HepG2 (cell line): ENCODE measurements around the gene MNAT1. TPM values are rescaled to one million over a fixed set of nuclear protein-coding genes. Genes with fewer than 3 reads are reported as not detected.

Source experiments
- ATAC-seq: fragments of 200-7000 bp; cut with Tn5 transposase; 3 replicates; pipeline ENCODE4 v1.9.1; 2020; ENCODE audit warnings: mild to moderate bottlenecking, moderate library complexity
- BruUV-seq: library from RNA; stranded (reverse); fragments of 400-500 nt; replicated peaks from 2 replicates; lab custom pipeline; 2021; lab: Mats Ljungman, UMichigan
- CTCF ChIA-PET: fragments of 300-600 bp; formaldehyde crosslinking; extraction: SDS; loops from one replicate; lab custom pipeline; 2021; ENCODE audit warnings: low total read pairs, inconsistent platforms, low intra/inter-chr PET ratio; lab: Yijun Ruan, JAX
- POLR2A ChIA-PET: fragments of 350-600 bp; sonication (Branson Sonifier 250); formaldehyde crosslinking; loops from one replicate; lab custom pipeline; 2020; ENCODE audit warnings: antibody characterized with exemption, inconsistent platforms; lab: Yijun Ruan, JAX
- DNase-seq: peaks from one replicate; pipeline ENCODE4 v3.0.0-alpha.2; 2015; ENCODE audit warnings: low spot score
- FAIRE-seq: peaks from 3 replicates; lab custom pipeline; 2011; peaks lifted over from hg19 to GRCh38; lab: Jason Lieb, UNC
- H2AFZ ChIP-seq: one replicate; pipeline ENCODE4 v1.6.1; 2011; ENCODE audit warnings: low read length, inconsistent platforms
- H3K27ac ChIP-seq: fragments of 300-600 bp; 3 replicates; pipeline ENCODE4 v1.8.0; 2011; ENCODE audit warnings: mixed run types, mild to moderate bottlenecking, mixed read lengths, low read length, inconsistent platforms; ENCODE audit not compliant: insufficient read depth; ENCODE audit errors: extremely low read length
- H3K27me3 ChIP-seq, 2 experiments: fragments of 200-600 bp in 1 of 2; 2 replicates in 1 of 2; 3 replicates in 1 of 2; pipeline versions ENCODE4 v1.6.0 to v1.8.0; 2011; ENCODE audit warnings: low read length in 2 of 2, mild to moderate bottlenecking in 2 of 2, moderate library complexity in 2 of 2, inconsistent platforms in 1 of 2; ENCODE audit not compliant: insufficient read depth in 2 of 2, control insufficient read depth in 1 of 2
- H3K36me3 ChIP-seq, 2 experiments: fragments of 200-600 bp in 1 of 2; replicated peaks in 1 of 2; 2 replicates in 1 of 2; 3 replicates in 1 of 2; pipeline versions ENCODE4 v1.5.1 to v1.8.0; 2011; ENCODE audit warnings: low read length in 2 of 2, inconsistent platforms in 1 of 2; ENCODE audit not compliant: insufficient read depth in 2 of 2, control insufficient read depth in 1 of 2
- H3K4me1 ChIP-seq: 2 replicates; pipeline ENCODE4 v1.5.1; 2012; ENCODE audit warnings: low read length, inconsistent platforms; ENCODE audit not compliant: insufficient read depth
- H3K4me2 ChIP-seq: 2 replicates; pipeline ENCODE4 v1.6.0; 2011; ENCODE audit warnings: low read depth, low read length, inconsistent platforms
- H3K4me3 ChIP-seq, 3 experiments: fragments of 200-600 bp in 1 of 3; sonication (generic), shearing (Covaris generic) in 1 of 3; replicated peaks in 1 of 3; 2 replicates each; pipeline ENCODE4 v1.5.1; 2011 to 2016; ENCODE audit warnings: low read length in 3 of 3, inconsistent platforms in 2 of 3, low read depth in 2 of 3, mild to moderate bottlenecking in 2 of 3, control low read depth in 1 of 3, mixed read lengths in 1 of 3; ENCODE audit not compliant: insufficient read depth in 1 of 3
- H3K79me2 ChIP-seq: one replicate; pipeline ENCODE4 v1.6.1; 2011; ENCODE audit warnings: low read length, inconsistent platforms; ENCODE audit not compliant: insufficient read depth
- H3K9ac ChIP-seq: 2 replicates; pipeline ENCODE4 v1.6.0; 2011; ENCODE audit warnings: mild to moderate bottlenecking, low read depth, low read length, inconsistent platforms; ENCODE audit not compliant: insufficient read depth
- H3K9me3 ChIP-seq: 2 replicates; pipeline ENCODE4 v1.5.1; 2012; ENCODE audit warnings: mild to moderate bottlenecking, low read length
- H4K20me1 ChIP-seq: 2 replicates; pipeline ENCODE4 v1.6.0; 2011; ENCODE audit warnings: inconsistent platforms, mild to moderate bottlenecking, low read length, moderate library complexity; ENCODE audit not compliant: insufficient read depth
- AKAP8 ChIP-seq: sonication (generic); formaldehyde crosslinking; IDR thresholded peaks from 2 replicates; pipeline ENCODE4 v1.5.1; 2020; ENCODE audit warnings: mild to moderate bottlenecking, missing genetic modification reagents
- GTF3A ChIP-seq: sonication (generic); formaldehyde crosslinking; conservative IDR thresholded peaks from 2 replicates; pipeline ENCODE4 v1.4.0; 2020; ENCODE audit warnings: mild to moderate bottlenecking, missing genetic modification reagents
- ISL2 ChIP-seq: sonication (generic); formaldehyde crosslinking; IDR thresholded peaks from 2 replicates; pipeline ENCODE4 v1.5.0; 2020; ENCODE audit warnings: missing genetic modification reagents
- NR2F6 ChIP-seq, 2 experiments: IDR thresholded peaks; 2 replicates each; pipeline ENCODE4 v1.6.1; 2016; ENCODE audit warnings: antibody characterized with exemption in 1 of 2, mild to moderate bottlenecking in 1 of 2
- RBAK ChIP-seq: sonication (generic); formaldehyde crosslinking; IDR thresholded peaks from 2 replicates; pipeline ENCODE4 v1.5.1; 2020; ENCODE audit warnings: mild to moderate bottlenecking, missing genetic modification reagents
- SP4 ChIP-seq: sonication (generic); formaldehyde crosslinking; IDR thresholded peaks from 2 replicates; pipeline ENCODE4 v1.8.1; 2023; ENCODE audit warnings: mild to moderate bottlenecking, missing genetic modification reagents
- ZNF7 ChIP-seq: IDR thresholded peaks from 2 replicates; pipeline ENCODE4 v1.6.1; 2016; ENCODE audit warnings: missing biosample characterization, missing genetic modification reagents
- ZNF768 ChIP-seq: sonication (generic); formaldehyde crosslinking; IDR thresholded peaks from 2 replicates; pipeline ENCODE4 v1.4.0; 2020; ENCODE audit warnings: missing genetic modification reagents
- ZNF788 ChIP-seq: sonication (generic); formaldehyde crosslinking; IDR thresholded peaks from 2 replicates; pipeline ENCODE4 v1.5.0; 2020; ENCODE audit warnings: mild to moderate bottlenecking, missing genetic modification reagents, borderline replicate concordance
- ZNF800 ChIP-seq: sonication (generic); formaldehyde crosslinking; IDR thresholded peaks from 2 replicates; pipeline ENCODE4 v1.4.0; 2020; ENCODE audit warnings: missing genetic modification reagents
- ZSCAN12 ChIP-seq: sonication (generic); formaldehyde crosslinking; IDR thresholded peaks from 2 replicates; pipeline ENCODE4 v1.9.0; 2021; ENCODE audit warnings: mild to moderate bottlenecking, missing genetic modification reagents
- WGBS: methylation state at CpG from one replicate; pipeline ENCODE4 v1.1.6; 2017; ENCODE audit warnings: low lambda C conversion rate; 5-methylcytosine and 5-hydroxymethylcytosine counted together
- in situ Hi-C: cut with HindIII; loops from 2 replicates; pipeline ENCODE4 v1.10.0; 2017; ENCODE audit warnings: low pct_unique_long_range_greater_than_20kb; ENCODE audit not compliant: extremely low pct_ligation_motif_present
- intact Hi-C: fragments of 100-400 bp; cut with micrococcal nuclease; formaldehyde crosslinking; loops from one replicate; pipeline ENCODE4 v1.10.0; 2022; ENCODE audit not compliant: unreplicated experiment
- polyA plus RNA-seq, 8 experiments: library from polyadenylated mRNA; depleted of rRNA in 3 of 8; stranded (reverse) in 7 of 8; unstranded in 1 of 8; fragments of >200 nt; fragmentation: Illumina TruSeq in 4 of 8; extraction: Trizol in 4 of 8; gene quantifications; 2 replicates each; pipeline versions ENCODE4 v1.2.1 to v1.2.3, GENCODE V29; 2011 to 2016; ENCODE audit warnings: low read depth in 4 of 8, missing spikeins in 1 of 8, mixed read lengths in 1 of 8; ENCODE audit not compliant: insufficient read depth in 1 of 8
- total RNA-seq, 5 experiments: library from RNA; depleted of rRNA; stranded (reverse); fragments of >200 nt; fragmentation: Illumina TruSeq; extraction: Trizol; gene quantifications; 2 replicates each; pipeline ENCODE4 v1.2.3, GENCODE V29; 2016; ENCODE audit warnings: low read depth in 1 of 5
- TF ChIP-seq, protein P1 (sequence below): sonication (generic); formaldehyde crosslinking; IDR thresholded peaks from 2 replicates; pipeline ENCODE4 v1.9.0; 2022; ENCODE audit warnings: low read depth, missing genetic modification reagents

MNAT1 gene
- total and polyA plus RNA-seq, 2 of the 13 experiments (the other 11 are each of a cell fraction or from before 2014, with no cell fraction given): 49.2 to 94.8 TPM

DNA sequence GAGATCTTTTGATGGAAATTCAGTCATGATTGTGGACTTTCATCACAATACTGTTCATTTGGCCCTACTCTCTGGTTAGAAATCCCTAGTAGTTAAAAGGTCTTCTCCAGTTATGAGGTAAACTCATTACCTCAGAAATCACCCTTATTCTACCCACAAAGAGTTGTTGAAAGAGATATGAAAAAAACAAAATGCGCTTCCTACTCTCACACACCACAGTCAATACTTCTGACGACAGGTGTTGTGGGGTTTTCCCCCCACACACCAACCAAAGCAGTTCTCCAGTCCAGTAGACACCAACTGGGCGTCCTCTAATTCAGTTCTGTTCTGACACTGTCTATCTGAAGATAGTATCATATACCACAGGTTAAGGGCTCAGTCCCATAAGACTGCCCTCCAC, 191.4 kb downstream of the MNAT1 start:
- no peaks in the 10 kb centered on the region for H3K4me1 ChIP-seq
- intact Hi-C loops: no loop called here
- FAIRE-seq (no peak), ATAC-seq (no peak), DNase-seq (no peak)
- 97% methylated on average over 3 of the region's 3 CpGs for WGBS
- no peaks in the 10 kb centered on the region for H3K36me3 ChIP-seq
- H3K9ac ChIP-seq: no peak overlapping the region
- no peak overlapping the region for H3K27ac ChIP-seq
- no peak overlapping the region for H3K4me2 ChIP-seq
- H4K20me1 ChIP-seq: no peaks in the 10 kb centered on the region
- H3K4me3 ChIP-seq: no peak overlapping the region
- ChIA-PET POLR2A (no interaction called here), CTCF (no interaction called here)
- in situ Hi-C loops: no loop called here
- H2AFZ ChIP-seq: no peak overlapping the region
- TF ChIP-seq NR2F6 (IDR thresholded peaks at IDR 0.05): no peak
- TF ChIP-seq NR2F6 (CRISPR knock-in tag; IDR thresholded peaks at IDR 0.05): no peak
- TF ChIP-seq GTF3A: no peak
- TF ChIP-seq SP4: no peak
- TF ChIP-seq RBAK (CRISPR knock-in tag): no peak
- BruUV-seq: no TSS peak
- no peaks in the 10 kb centered on the region for H3K9me3 ChIP-seq
- H3K79me2 ChIP-seq: no peaks in the 10 kb centered on the region
- H3K27me3 ChIP-seq: no peaks in the 10 kb centered on the region; a peak in 1 of 5 replicates

DNA sequence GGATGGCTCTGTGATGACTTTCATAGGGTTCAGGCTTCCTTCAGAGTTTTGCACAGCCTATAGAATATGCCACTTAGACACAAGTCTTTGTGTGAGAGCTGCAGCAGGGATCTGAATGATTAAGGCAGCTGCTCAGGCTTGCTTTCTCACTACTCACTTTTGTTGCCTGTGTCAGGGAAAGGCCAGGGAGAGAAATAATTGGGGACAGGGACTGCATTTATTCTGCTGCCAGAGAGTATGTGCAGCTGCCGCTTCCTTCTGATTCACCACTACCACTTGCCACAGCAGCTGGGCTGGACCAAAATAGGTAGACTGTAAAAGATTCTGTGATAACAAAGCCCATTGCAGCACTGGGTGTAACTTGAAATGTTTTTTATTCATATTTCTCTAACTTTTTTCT, 196.7 kb downstream of the MNAT1 start:
- BruUV-seq: no TSS peak
- no peak overlapping the region for H3K4me2 ChIP-seq
- TF ChIP-seq ZNF768 (CRISPR knock-in tag) (no peak), ZSCAN12 (no peak), ZNF800 (no peak), ISL2 (CRISPR knock-in tag) (no peak), ZNF7 (CRISPR knock-in tag) (no peak), ZNF788 (CRISPR knock-in tag) (no peak), AKAP8 (CRISPR knock-in tag) (no peak)
- TF ChIP-seq, protein P1, sequence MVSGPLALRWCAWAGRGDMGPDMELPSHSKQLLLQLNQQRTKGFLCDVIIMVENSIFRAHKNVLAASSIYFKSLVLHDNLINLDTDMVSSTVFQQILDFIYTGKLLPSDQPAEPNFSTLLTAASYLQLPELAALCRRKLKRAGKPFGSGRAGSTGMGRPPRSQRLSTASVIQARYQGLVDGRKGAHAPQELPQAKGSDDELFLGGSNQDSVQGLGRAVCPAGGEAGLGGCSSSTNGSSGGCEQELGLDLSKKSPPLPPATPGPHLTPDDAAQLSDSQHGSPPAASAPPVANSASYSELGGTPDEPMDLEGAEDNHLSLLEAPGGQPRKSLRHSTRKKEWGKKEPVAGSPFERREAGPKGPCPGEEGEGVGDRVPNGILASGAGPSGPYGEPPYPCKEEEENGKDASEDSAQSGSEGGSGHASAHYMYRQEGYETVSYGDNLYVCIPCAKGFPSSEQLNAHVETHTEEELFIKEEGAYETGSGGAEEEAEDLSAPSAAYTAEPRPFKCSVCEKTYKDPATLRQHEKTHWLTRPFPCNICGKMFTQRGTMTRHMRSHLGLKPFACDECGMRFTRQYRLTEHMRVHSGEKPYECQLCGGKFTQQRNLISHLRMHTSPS (CRISPR knock-in tag): no peak
- TF ChIP-seq, all 625 proteins: peak for 0
- no peaks in the 10 kb centered on the region for H4K20me1 ChIP-seq
- no peaks in the 10 kb centered on the region for H3K79me2 ChIP-seq
- no peaks in the 10 kb centered on the region for H3K9me3 ChIP-seq
- POLR2A ChIA-PET: no interaction called here
- no peaks in the 10 kb centered on the region; a peak in 1 of 5 replicates for H3K27me3 ChIP-seq
- H3K9ac ChIP-seq: no peak overlapping the region
- no peak overlapping the region for H3K27ac ChIP-seq
- H3K4me3 ChIP-seq: no peak overlapping the region
- H3K36me3 ChIP-seq: no peaks in the 10 kb centered on the region
- no peak for DNase-seq
- FAIRE-seq: no peak
- intact Hi-C loops (no loop called here), in situ Hi-C loops (no loop called here)
- no peak for ATAC-seq
- H3K4me1 ChIP-seq: peaks cover 6% of the 10 kb centered on the region; the same call in 1 of the 2 replicates
- CTCF ChIA-PET: no interaction called here
- no peak overlapping the region for H2AFZ ChIP-seq
- 100% methylated on average over 1 of the region's 1 CpG for WGBS
